ENCODE data around the gene KDM5C. TPM values are rescaled to one million over a fixed set of nuclear protein-coding genes. Genes with fewer than 3 reads are reported as not detected.

The KDM5C gene
- total RNA-seq, result 64.5 and 151 TPM in 2 replicates

DNA sequence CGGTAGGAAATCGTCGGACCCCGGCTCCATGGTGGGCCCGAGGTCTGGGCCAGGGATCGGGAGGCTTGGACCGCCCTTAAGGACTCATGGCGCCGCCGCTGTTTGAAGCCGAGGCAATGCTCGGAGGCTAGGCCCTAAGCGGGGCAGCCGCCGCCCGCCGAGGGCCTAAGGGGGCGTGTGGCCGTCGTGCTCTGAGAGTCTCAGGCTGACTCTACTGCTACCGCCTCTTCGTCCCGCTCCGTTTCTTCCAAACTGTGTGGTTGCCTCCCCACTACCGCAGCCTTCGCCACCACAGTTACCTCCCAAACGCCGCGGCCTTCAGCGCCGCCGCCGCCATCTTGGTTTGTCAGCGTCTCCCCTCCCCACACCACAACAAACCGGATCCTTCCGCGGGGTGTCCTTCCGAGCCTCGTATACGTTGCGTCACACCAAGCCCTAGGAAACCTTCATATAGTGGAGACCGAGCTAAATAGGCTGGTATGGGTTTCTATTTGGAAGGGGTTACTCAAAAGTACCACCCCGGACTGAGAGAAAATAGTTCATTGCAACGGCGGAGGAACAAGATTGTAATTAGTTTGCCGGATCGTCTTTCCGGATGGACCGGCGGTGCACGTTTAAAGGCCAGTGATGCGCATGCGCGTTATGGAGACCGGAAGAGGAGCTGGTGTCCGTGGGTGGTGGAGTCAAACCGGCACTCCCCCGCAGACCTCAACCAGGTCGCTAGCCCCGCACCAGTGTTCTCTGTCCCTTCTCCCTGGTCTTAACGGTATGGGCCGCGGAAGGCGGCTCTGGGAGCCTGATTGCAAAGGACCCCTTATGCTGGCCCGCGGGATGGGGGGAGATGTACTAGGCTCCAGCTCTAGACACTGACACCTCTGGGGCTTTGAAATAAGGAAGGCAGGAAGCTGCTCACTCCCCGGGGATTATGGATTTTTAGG lies at the start of gene KDM5C:
Gene KDM5C (minus strand): TSS at position 348 of the 938 bp plus-strand sequence. CDS start 318 bp downstream, at position 30.
- H3K4me3 ChIP-seq (ENCODE audit: low read depth, low read length), result peak within 1 kb of the TSS; percentile 83
- H3K27me3 ChIP-seq (ENCODE audit: control insufficient read depth, insufficient read depth, low read length), result no peaks in the 10 kb centered on the region
- TF ChIP-seq, protein P1, sequence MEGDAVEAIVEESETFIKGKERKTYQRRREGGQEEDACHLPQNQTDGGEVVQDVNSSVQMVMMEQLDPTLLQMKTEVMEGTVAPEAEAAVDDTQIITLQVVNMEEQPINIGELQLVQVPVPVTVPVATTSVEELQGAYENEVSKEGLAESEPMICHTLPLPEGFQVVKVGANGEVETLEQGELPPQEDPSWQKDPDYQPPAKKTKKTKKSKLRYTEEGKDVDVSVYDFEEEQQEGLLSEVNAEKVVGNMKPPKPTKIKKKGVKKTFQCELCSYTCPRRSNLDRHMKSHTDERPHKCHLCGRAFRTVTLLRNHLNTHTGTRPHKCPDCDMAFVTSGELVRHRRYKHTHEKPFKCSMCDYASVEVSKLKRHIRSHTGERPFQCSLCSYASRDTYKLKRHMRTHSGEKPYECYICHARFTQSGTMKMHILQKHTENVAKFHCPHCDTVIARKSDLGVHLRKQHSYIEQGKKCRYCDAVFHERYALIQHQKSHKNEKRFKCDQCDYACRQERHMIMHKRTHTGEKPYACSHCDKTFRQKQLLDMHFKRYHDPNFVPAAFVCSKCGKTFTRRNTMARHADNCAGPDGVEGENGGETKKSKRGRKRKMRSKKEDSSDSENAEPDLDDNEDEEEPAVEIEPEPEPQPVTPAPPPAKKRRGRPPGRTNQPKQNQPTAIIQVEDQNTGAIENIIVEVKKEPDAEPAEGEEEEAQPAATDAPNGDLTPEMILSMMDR (IDR thresholded peaks at IDR 0.05; ENCODE audit: insufficient read depth, low read length, severe bottlenecking), result no peak
- peaks cover 9% of the 10 kb centered on the region for H3K36me3 ChIP-seq (ENCODE audit: control insufficient read depth, insufficient read depth, low read length)
- FAIRE-seq (no peak), DNase-seq (ENCODE audit: low read depth) (peak; percentile 69)

GRCh38 chrX:53272808-53273337 lies 47.9 kb upstream of the KDM5C start:
- Histone ChIP-seq H3K36me3 (ENCODE audit: control insufficient read depth, insufficient read depth, low read length) (no peaks in the 10 kb centered on the region), H3K27me3 (ENCODE audit: control insufficient read depth, insufficient read depth, low read length) (no peaks in the 10 kb centered on the region), H3K4me3 (ENCODE audit: low read depth, low read length) (no peak overlapping the region)
- TF ChIP-seq, protein P1 (IDR thresholded peaks at IDR 0.05; ENCODE audit: insufficient read depth, low read length, severe bottlenecking), result no peak
- DNase-seq (ENCODE audit: low read depth) (no peak), FAIRE-seq (no peak)

GRCh38 chrX:53269536-53270107 lies 44.6 kb upstream of the KDM5C start:
- H3K36me3 ChIP-seq (ENCODE audit: control insufficient read depth, insufficient read depth, low read length), result no peaks in the 10 kb centered on the region
- DNase-seq (ENCODE audit: low read depth), result no peak
- no peak for FAIRE-seq
- no peaks in the 10 kb centered on the region for H3K27me3 ChIP-seq (ENCODE audit: control insufficient read depth, insufficient read depth, low read length)
- H3K4me3 ChIP-seq (ENCODE audit: low read depth, low read length), result no peak overlapping the region
- TF ChIP-seq, protein P1 (IDR thresholded peaks at IDR 0.05; ENCODE audit: insufficient read depth, low read length, severe bottlenecking), result no peak

GRCh38 chrX:53268173-53268572 lies 43.2 kb upstream of the KDM5C start:
- H3K36me3 ChIP-seq (ENCODE audit: control insufficient read depth, insufficient read depth, low read length), result no peaks in the 10 kb centered on the region
- H3K27me3 ChIP-seq (ENCODE audit: control insufficient read depth, insufficient read depth, low read length), result no peaks in the 10 kb centered on the region
- DNase-seq (ENCODE audit: low read depth) (peak; percentile 86), FAIRE-seq (peak; percentile 95)
- H3K4me3 ChIP-seq (ENCODE audit: low read depth, low read length), result no peak overlapping the region
- TF ChIP-seq, protein P1 (IDR thresholded peaks at IDR 0.05; ENCODE audit: insufficient read depth, low read length, severe bottlenecking), result no peak

- H3K27me3 ChIP-seq (ENCODE audit: control insufficient read depth, insufficient read depth, low read length), result no peaks in the 10 kb centered on the region
- TF ChIP-seq, protein P1 (IDR thresholded peaks at IDR 0.05; ENCODE audit: insufficient read depth, low read length, severe bottlenecking), result no peak
- H3K4me3 ChIP-seq (ENCODE audit: low read depth, low read length), result no peak overlapping the region
- DNase-seq (ENCODE audit: low read depth) (no peak), FAIRE-seq (no peak)
- H3K36me3 ChIP-seq (ENCODE audit: control insufficient read depth, insufficient read depth, low read length), result no peaks in the 10 kb centered on the region
Observed at GRCh38 chrX:53266914-53267313, 41.9 kb upstream of the KDM5C start.
